Measurements from ENCODE around the gene STAB1. TPM values are rescaled to one million over a fixed set of nuclear protein-coding genes. Genes with fewer than 3 reads are reported as not detected.
A peak's percentile ranks its signal among the peaks of the same experiment; 100 is the strongest.

Gene STAB1
- total RNA-seq, 4 donors from 2014 or later, result 101 to 127 (median 118) TPM

DNA sequence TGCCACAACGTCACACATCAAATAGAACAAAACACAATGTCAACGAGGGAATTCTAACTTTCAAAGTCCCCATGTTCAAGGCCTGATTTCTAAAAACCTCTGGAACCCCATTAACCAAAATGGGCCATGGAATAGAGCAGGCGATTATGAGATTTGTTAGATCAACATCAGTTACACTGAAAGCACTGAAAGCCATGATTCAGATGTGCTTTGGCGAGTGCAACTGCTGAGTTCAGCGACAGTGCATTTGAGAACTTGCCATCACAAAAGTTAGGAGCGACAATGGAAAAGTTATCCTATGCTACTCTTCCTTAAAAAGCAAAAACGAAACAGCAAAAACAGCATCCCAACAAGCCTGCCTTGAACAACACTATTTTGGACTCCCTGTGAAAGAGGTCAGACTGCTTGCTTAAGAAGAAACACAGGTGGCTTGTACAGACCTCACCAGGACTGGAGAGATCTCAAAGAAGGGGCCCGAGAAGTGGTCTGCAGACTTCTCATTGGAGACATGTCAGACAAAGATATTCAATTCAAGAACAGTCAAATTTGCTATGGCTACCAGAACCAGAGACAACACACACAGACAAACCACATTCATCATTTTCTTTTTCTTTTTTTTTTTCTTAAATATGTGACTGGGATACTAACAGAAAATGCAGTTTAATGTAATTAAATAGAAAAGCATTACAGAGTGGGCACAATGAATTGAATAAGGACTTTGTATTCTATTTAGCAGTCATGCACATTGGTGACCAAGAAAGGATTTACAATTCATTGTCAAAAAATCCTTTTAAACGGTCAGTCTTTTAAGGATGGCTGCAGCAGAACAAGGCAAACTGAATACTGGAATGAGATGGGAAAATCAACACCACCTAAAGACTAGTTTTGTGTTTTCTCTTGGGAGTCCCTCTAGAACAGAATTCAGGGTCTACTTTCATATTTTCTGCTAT is 62.1 kb downstream of the STAB1 start:
- Histone ChIP-seq H3K27me3 (no peaks in the 10 kb centered on the region), H3K27ac (replicated peaks in 1 of 4) (peak overlapping the region in 1 of 4 donors; percentile 35), H3K36me3 (peaks cover 30 to 91% (median 69%) of the 10 kb centered on the region in 4 donors), H3K4me3 (no peak overlapping the region), H3K4me1 (peaks cover 8 to 36% (median 27%) of the 10 kb centered on the region in 4 donors), H3K9me3 (no peaks in the 10 kb centered on the region)
- TF ChIP-seq EP300 (IDR thresholded peaks at IDR 0.05), result no peak
- 82% methylated on average over 9 of the region's 9 CpGs for WGBS
- intact Hi-C loops (cut with DNase I), result no loop called here
- DNase-seq (ENCODE audit: extremely low spot score), result no peak

DNA sequence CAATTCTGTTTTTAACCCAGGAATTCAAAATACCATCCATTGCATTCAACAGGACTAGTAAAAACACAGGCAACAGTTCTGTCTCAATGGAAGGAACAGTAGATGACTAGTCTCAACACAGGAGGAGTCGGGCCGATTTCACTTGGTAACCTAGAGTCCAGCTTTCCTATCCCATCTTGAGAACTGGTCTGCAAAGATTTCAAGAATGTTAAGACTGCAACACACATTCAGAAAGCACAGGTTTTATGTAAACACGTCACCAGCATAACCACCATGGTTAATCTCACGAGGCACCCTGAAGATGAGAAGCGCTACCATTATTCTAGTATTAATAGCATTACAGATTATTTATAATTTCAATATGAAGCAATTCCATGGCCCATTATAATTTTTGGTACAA is 63.3 kb downstream of the STAB1 start:
- Histone ChIP-seq H3K27ac (replicated peaks in 1 of 4) (peak overlapping the region in 3 of 4 donors; percentile 6 to 35 (median 11)), H3K4me1 (peaks cover 8 to 36% (median 27%) of the 10 kb centered on the region in 4 donors), H3K36me3 (peaks cover 33 to 91% (median 70%) of the 10 kb centered on the region in 4 donors), H3K9me3 (no peaks in the 10 kb centered on the region), H3K27me3 (no peaks in the 10 kb centered on the region), H3K4me3 (no peak overlapping the region)
- no peak for DNase-seq (ENCODE audit: extremely low spot score)
- TF ChIP-seq POLR2AphosphoS5 (IDR thresholded peaks at IDR 0.05) (peak in 1 of 2 donors; percentile 26), POLR2A (IDR thresholded peaks at IDR 0.05; ENCODE audit: low read depth) (no peak)
- intact Hi-C loops (cut with DNase I), result no loop called here
- 79% methylated on average over 5 of the region's 5 CpGs for WGBS

DNA sequence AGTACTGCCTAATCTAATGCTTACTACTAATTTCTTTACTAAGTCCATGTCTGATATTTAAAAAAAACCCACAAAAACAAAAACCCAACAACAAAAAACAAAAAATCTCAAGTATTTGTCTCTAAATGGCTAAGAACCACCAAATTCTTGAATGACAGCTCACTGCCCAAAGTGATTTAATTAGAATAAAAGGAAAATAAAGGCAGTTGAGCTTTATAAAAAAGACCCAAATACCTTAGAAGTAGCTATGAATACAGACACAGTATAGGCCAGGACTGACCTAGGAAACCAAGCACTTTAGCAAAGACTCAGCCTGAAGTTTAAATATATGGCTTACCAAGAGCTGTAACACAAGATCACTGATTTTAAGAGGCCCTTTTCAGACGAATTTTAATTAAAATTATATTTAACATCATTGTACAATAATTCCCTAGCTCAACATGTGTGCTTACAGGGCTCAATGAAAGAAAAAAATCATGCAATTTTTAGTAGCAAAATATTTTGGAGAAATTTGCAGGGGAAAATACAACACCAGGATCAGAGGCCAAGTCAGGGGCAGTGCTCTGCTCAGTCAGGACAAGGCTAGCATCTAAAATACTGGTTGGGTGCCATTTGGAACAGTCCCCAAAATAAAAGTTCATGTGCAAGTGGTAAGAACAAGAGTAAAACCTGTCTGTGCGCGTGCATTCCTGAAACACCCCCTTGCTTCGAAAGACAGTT is 66.0 kb downstream of the STAB1 start:
- TF ChIP-seq POLR2AphosphoS5 (IDR thresholded peaks at IDR 0.05) (no peak), POLR2A (IDR thresholded peaks at IDR 0.05; ENCODE audit: low read depth) (no peak), EP300 (IDR thresholded peaks at IDR 0.05) (no peak)
- TF ChIP-seq, protein P1, sequence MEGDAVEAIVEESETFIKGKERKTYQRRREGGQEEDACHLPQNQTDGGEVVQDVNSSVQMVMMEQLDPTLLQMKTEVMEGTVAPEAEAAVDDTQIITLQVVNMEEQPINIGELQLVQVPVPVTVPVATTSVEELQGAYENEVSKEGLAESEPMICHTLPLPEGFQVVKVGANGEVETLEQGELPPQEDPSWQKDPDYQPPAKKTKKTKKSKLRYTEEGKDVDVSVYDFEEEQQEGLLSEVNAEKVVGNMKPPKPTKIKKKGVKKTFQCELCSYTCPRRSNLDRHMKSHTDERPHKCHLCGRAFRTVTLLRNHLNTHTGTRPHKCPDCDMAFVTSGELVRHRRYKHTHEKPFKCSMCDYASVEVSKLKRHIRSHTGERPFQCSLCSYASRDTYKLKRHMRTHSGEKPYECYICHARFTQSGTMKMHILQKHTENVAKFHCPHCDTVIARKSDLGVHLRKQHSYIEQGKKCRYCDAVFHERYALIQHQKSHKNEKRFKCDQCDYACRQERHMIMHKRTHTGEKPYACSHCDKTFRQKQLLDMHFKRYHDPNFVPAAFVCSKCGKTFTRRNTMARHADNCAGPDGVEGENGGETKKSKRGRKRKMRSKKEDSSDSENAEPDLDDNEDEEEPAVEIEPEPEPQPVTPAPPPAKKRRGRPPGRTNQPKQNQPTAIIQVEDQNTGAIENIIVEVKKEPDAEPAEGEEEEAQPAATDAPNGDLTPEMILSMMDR (IDR thresholded peaks at IDR 0.05), result no peak
- intact Hi-C loops (cut with DNase I), result no loop called here
- Histone ChIP-seq H3K4me3 (no peak overlapping the region), H3K27me3 (no peaks in the 10 kb centered on the region), H3K36me3 (peaks cover 23 to 92% (median 71%) of the 10 kb centered on the region in 4 donors), H3K4me1 (peaks cover 3 to 29% (median 25%) of the 10 kb centered on the region in 4 donors), H3K27ac (replicated peaks in 1 of 4) (no peak overlapping the region), H3K9me3 (no peaks in the 10 kb centered on the region)
- WGBS, result 75% methylated on average over 4 of the region's 4 CpGs
- no peak for DNase-seq (ENCODE audit: extremely low spot score)

DNA sequence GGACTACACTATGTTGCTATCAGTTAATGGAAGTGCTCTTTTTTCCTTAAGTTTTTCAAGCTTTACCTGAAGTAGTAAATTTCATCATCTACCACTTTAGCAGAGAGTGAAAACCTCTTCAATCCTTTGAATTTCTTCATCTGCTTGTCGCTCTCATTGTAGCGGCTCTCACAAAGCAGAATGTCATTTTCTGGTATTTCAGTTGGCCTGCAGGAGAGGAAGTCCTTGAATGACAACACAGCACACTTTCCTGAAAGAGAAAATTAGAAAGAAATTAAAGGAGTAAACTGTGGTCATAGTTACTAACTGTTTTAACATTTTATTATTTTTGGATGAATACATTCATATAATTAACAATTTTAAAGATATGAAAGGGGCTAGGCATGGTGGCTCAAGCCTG is 68.8 kb downstream of the STAB1 start:
- no peaks in the 10 kb centered on the region for H3K27me3 ChIP-seq
- H3K4me3 ChIP-seq, result no peak overlapping the region
- peaks cover 23 to 76% (median 65%) of the 10 kb centered on the region in 4 donors for H3K36me3 ChIP-seq
- no peaks in the 10 kb centered on the region for H3K9me3 ChIP-seq
- 91% methylated on average over 2 of the region's 2 CpGs for WGBS
- DNase-seq (ENCODE audit: extremely low spot score), result no peak
- H3K27ac ChIP-seq (replicated peaks in 1 of 4), result no peak overlapping the region
- intact Hi-C loops (cut with DNase I), result no loop called here
- H3K4me1 ChIP-seq, result peaks cover 0 to 5% (median 3%) of the 10 kb centered on the region in 4 donors
- TF ChIP-seq, protein P1 (IDR thresholded peaks at IDR 0.05), result no peak
- TF ChIP-seq EP300 (IDR thresholded peaks at IDR 0.05) (no peak), POLR2A (IDR thresholded peaks at IDR 0.05; ENCODE audit: low read depth) (no peak), POLR2AphosphoS5 (IDR thresholded peaks at IDR 0.05) (no peak)

DNA sequence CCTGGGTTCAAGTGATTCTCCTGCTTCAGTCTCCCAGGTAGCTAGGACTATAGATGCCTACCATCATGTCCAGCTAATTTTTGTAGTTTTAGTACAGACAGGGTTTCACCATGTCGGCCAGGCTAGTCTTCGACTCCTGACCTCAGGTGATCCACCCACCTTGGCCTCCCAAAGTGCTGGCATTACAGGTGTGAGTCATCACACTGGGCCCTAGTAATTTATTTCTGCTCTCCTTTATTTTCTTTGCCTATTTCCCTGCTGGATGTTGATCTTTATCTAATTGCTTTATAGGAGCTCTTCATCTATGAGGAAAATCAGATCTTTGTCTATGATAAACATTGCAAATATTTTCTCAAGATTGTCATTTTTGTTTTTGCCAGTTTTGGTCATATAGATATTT is 72.9 kb downstream of the STAB1 start:
- no peak for TF ChIP-seq POLR2AphosphoS5 (IDR thresholded peaks at IDR 0.05)
- TF ChIP-seq, protein P1 (IDR thresholded peaks at IDR 0.05), result no peak

More for the DNA sequence above, 72.9 kb downstream of the STAB1 start:
- Histone ChIP-seq H3K4me1 (peaks cover 0 to 11% (median 10%) of the 10 kb centered on the region in 4 donors), H3K27me3 (no peaks in the 10 kb centered on the region), H3K36me3 (peaks cover 2 to 47% (median 35%) of the 10 kb centered on the region in 4 donors), H3K27ac (replicated peaks in 1 of 4) (no peak overlapping the region), H3K4me3 (no peak overlapping the region), H3K9me3 (no peaks in the 10 kb centered on the region)
- 100% methylated on average over 2 of the region's 2 CpGs for WGBS
- DNase-seq (ENCODE audit: extremely low spot score), result no peak
- intact Hi-C loops (cut with DNase I), result no loop called here
